A673 (cell line): ENCODE measurements around the gene CLTCL1.

Source experiments
- EZH2 ChIP-seq: fragments of 200-600 bp; sonication (generic); IDR thresholded peaks from 2 replicates; pipeline ENCODE4 v1.6.1; 2017; ENCODE audit warnings: borderline replicate concordance, low read depth, mild to moderate bottlenecking, mixed read lengths, antibody characterized with exemption, low read length; ENCODE audit not compliant: poor library complexity, severe bottlenecking
- TF ChIP-seq, protein P1 (sequence below): fragments of 300-800, 200-600 bp; sonication (generic); conservative IDR thresholded peaks from 2 replicates; pipeline ENCODE4 v1.5.1; 2017; ENCODE audit warnings: low read depth, mild to moderate bottlenecking, antibody characterized with exemption, low read length, moderate library complexity, mixed read lengths

DNA sequence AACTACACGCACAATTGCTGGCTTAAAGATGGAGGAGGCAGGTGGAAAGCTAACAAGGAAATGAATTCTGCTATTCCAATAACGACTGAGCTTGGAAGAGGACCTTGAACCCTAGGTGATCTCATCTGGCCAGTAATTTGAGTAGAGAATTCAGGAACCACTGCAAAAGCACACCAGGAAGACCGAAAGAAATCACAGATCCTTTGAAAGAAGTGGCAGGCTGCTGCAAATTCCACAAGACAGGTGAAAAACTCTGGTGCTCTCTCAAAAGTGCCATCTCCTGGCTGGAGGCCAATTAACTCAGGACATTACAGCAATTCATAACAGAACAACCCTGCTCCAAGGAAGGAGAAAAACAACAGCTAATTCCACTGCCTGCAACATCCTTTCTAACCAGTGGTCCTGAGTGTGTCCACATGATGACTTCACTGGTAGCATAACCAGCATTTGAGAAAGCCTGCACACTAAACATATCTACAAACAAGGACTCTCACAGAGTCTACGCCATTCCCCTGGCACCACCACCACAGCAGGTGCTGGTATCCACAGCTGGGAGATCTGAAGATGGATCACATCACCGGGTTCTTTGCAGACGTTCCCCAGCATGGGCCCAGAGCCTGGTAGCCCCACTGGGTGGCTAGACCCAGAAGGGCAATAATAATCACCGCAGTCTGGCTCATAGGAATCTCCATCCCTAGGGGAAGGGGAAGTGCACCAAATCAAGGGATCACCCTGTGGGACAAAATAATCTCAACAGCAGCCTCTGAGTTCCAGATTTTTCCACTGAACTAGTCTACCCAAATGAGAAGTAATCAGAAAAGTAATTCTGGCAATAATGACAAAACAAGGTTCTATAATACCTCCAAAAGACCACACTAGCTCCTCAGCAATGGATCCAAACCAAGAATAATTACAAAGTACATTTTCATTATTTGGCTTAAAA lies 44.9 kb upstream of the CLTCL1 start:
- TF ChIP-seq, protein P1, sequence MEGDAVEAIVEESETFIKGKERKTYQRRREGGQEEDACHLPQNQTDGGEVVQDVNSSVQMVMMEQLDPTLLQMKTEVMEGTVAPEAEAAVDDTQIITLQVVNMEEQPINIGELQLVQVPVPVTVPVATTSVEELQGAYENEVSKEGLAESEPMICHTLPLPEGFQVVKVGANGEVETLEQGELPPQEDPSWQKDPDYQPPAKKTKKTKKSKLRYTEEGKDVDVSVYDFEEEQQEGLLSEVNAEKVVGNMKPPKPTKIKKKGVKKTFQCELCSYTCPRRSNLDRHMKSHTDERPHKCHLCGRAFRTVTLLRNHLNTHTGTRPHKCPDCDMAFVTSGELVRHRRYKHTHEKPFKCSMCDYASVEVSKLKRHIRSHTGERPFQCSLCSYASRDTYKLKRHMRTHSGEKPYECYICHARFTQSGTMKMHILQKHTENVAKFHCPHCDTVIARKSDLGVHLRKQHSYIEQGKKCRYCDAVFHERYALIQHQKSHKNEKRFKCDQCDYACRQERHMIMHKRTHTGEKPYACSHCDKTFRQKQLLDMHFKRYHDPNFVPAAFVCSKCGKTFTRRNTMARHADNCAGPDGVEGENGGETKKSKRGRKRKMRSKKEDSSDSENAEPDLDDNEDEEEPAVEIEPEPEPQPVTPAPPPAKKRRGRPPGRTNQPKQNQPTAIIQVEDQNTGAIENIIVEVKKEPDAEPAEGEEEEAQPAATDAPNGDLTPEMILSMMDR = no peak
- no peak for TF ChIP-seq EZH2
